HCT116 (cell line): ENCODE measurements around the gene SMURF1. TPM values are rescaled to one million over a fixed set of nuclear protein-coding genes. Genes with fewer than 3 reads are reported as not detected.
A peak's percentile ranks its signal among the peaks of the same experiment; 100 is the strongest.

Source experiments
- ATAC-seq: fragments of 200-7000 bp; cut with Tn5 transposase; 2 replicates; pipeline ENCODE4 v1.9.1; 2020; ENCODE audit warnings: mild to moderate bottlenecking, moderate library complexity
- BruUV-seq: library from RNA; stranded (reverse); fragments of 400-500 nt; replicated peaks from 2 replicates; lab custom pipeline; 2021; lab: Mats Ljungman, UMichigan
- CTCF ChIA-PET: fragments of 300-600 bp; sonication (Branson Sonifier 250); formaldehyde crosslinking; loops from one replicate; lab custom pipeline; 2021; ENCODE audit warnings: antibody characterized with exemption; lab: Charles Lee
- POLR2A ChIA-PET: fragments of 300-600, 350-600 bp; sonication (Branson Sonifier 250); formaldehyde crosslinking; loops from one replicate; lab custom pipeline; 2021; ENCODE audit warnings: antibody characterized with exemption; lab: Charles Lee
- RAD21 ChIA-PET, 2 experiments: fragments of 300-600 bp; sonication (Branson Sonifier 250); formaldehyde crosslinking; loops; one replicate each; lab custom pipeline; 2023; ENCODE audit warnings: low total read pairs in 2 of 2; ENCODE audit not compliant: uncharacterized antibody in 2 of 2, unreplicated experiment in 2 of 2, low non-redundant PET in 1 of 2; lab: Charles Lee
- DNase-seq: peaks from one replicate; pipeline ENCODE4 v3.0.0-alpha.2; 2010; ENCODE audit warnings: low read depth, low spot score
- H2AFZ ChIP-seq: fragments of 200-600 bp; shearing (Covaris generic), sonication (generic); 2 replicates; pipeline ENCODE4 v1.6.1; 2017; ENCODE audit warnings: low read depth, mixed run types, mixed read lengths, antibody characterized with exemption, low read length; ENCODE audit not compliant: poor library complexity, severe bottlenecking
- H3K27ac ChIP-seq: 2 replicates; pipeline ENCODE4 v1.5.1; 2012; ENCODE audit warnings: low read depth, low read length
- H3K27me3 ChIP-seq: fragments of 200-600 bp; sonication (generic); 2 replicates; pipeline ENCODE4 v1.6.1; 2016; ENCODE audit warnings: mixed run types, low read length, mixed read lengths; ENCODE audit not compliant: insufficient read depth
- H3K36me3 ChIP-seq, 2 experiments: fragments of 200-500 bp in 1 of 2; fragments of 200-600 bp in 1 of 2; sonication (Bioruptor generic) in 1 of 2; sonication (generic) in 1 of 2; 2 replicates each; pipeline versions ENCODE4 v1.5.1 to v1.6.1; 2014 to 2016; ENCODE audit warnings: low read length in 2 of 2, inconsistent platforms in 1 of 2, mixed read lengths in 1 of 2, mixed run types in 1 of 2; ENCODE audit not compliant: insufficient read depth in 2 of 2, control insufficient read depth in 1 of 2
- H3K4me1 ChIP-seq, 2 experiments: fragments of 200-600 bp in 1 of 2; sonication (generic) in 1 of 2; 2 replicates each; pipeline versions ENCODE4 v1.5.1 to v1.6.1; 2012 to 2017; ENCODE audit warnings: low read length in 2 of 2, inconsistent platforms in 1 of 2, mild to moderate bottlenecking in 1 of 2, mixed read lengths in 1 of 2, mixed run types in 1 of 2, moderate library complexity in 1 of 2; ENCODE audit not compliant: insufficient read depth in 2 of 2, control insufficient read depth in 1 of 2
- H3K4me2 ChIP-seq: fragments of 200-600 bp; sonication (generic); 2 replicates; pipeline ENCODE4 v1.6.1; 2017; ENCODE audit warnings: mixed run types, low read length, mixed read lengths
- H3K4me3 ChIP-seq, 2 experiments: fragments of 200-600 bp in 1 of 2; sonication (generic) in 1 of 2; replicated peaks in 1 of 2; 2 replicates each; pipeline ENCODE4 v1.5.1; 2011 to 2016; ENCODE audit warnings: low read length in 2 of 2, control low read depth in 1 of 2, low read depth in 1 of 2, mild to moderate bottlenecking in 1 of 2, mixed read lengths in 1 of 2, mixed run types in 1 of 2
- H3K79me2 ChIP-seq: fragments of 200-600 bp; sonication (generic); 2 replicates; pipeline ENCODE4 v1.6.1; 2017; ENCODE audit warnings: mild to moderate bottlenecking, mixed run types, low read length, moderate library complexity, mixed read lengths; ENCODE audit not compliant: insufficient read depth
- H3K9ac ChIP-seq: fragments of 200-600 bp; sonication (generic); 2 replicates; pipeline ENCODE4 v1.6.1; 2016; ENCODE audit warnings: low read length, mixed read lengths
- H3K9me2 ChIP-seq: fragments of 200-600 bp; sonication (generic), shearing (Covaris generic); 2 replicates; pipeline ENCODE4 v1.6.1; 2017; ENCODE audit warnings: mixed run types, mild to moderate bottlenecking, moderate library complexity; ENCODE audit not compliant: insufficient read depth
- H3K9me3 ChIP-seq, 2 experiments: fragments of 200-500 bp in 1 of 2; fragments of 200-600 bp in 1 of 2; sonication (Bioruptor generic) in 1 of 2; sonication (generic) in 1 of 2; 2 replicates each; pipeline ENCODE4 v1.6.1; 2014 to 2017; ENCODE audit warnings: low read length in 2 of 2, mixed read lengths in 2 of 2, inconsistent platforms in 1 of 2, low read depth in 1 of 2, mild to moderate bottlenecking in 1 of 2, mixed run types in 1 of 2, moderate library complexity in 1 of 2; ENCODE audit not compliant: control insufficient read depth in 1 of 2, insufficient read depth in 1 of 2
- H4K20me1 ChIP-seq: fragments of 200-600 bp; sonication (generic), shearing (Covaris generic); 2 replicates; pipeline ENCODE4 v1.6.1; 2017; ENCODE audit warnings: mixed run types, mild to moderate bottlenecking, moderate library complexity; ENCODE audit not compliant: insufficient read depth
- ATF3 ChIP-seq: IDR thresholded peaks from 2 replicates; pipeline ENCODE4 v1.6.1; 2012
- CBX3 ChIP-seq: IDR thresholded peaks from 2 replicates; pipeline ENCODE4 v1.6.1; 2012; ENCODE audit warnings: low read depth
- ELF1 ChIP-seq: IDR thresholded peaks from 2 replicates; pipeline ENCODE4 v1.6.1; 2012; ENCODE audit warnings: low read depth, borderline replicate concordance
- EZH2 ChIP-seq: fragments of 200-600 bp; sonication (generic); IDR thresholded peaks from 2 replicates; pipeline ENCODE4 v1.6.1; 2017; ENCODE audit warnings: antibody characterized with exemption, mixed run types
- EZH2phosphoT487 ChIP-seq: fragments of 200-600 bp; IDR thresholded peaks from 2 replicates; pipeline ENCODE4 v1.6.1; 2018; ENCODE audit warnings: antibody characterized with exemption, borderline replicate concordance
- MAX ChIP-seq: IDR thresholded peaks from 2 replicates; pipeline ENCODE4 v1.6.1; 2012
- POLR2A ChIP-seq: IDR thresholded peaks from 2 replicates; pipeline ENCODE4 v1.7.0; 2011; ENCODE audit warnings: borderline replicate concordance; ENCODE audit not compliant: insufficient read depth, insufficient read length; ENCODE audit errors: extremely low read depth
- RAD21 ChIP-seq: IDR thresholded peaks from 2 replicates; pipeline ENCODE4 v1.6.1; 2012; ENCODE audit warnings: low read depth, mild to moderate bottlenecking
- SP1 ChIP-seq: IDR thresholded peaks from 2 replicates; pipeline ENCODE4 v1.6.1; 2012; ENCODE audit warnings: low read depth
- SRF ChIP-seq: IDR thresholded peaks from 2 replicates; pipeline ENCODE4 v1.6.1; 2012; ENCODE audit warnings: low read depth
- TCF7L2 ChIP-seq: IDR thresholded peaks from 2 replicates; pipeline ENCODE4 v1.7.0; 2011; ENCODE audit warnings: borderline replicate concordance, inconsistent platforms; ENCODE audit not compliant: insufficient read depth, insufficient read length; ENCODE audit errors: extremely low read depth
- ZFX ChIP-seq: fragments of 450-650 bp; IDR thresholded peaks from 2 replicates; pipeline ENCODE4 v1.6.1; 2017
- ZNF274 ChIP-seq: fragments of 200-500 bp; sonication (Bioruptor generic); IDR thresholded peaks from 2 replicates; pipeline ENCODE4 v1.6.1; 2014; ENCODE audit warnings: mild to moderate bottlenecking, low read depth, low read length, inconsistent platforms
- intact Hi-C: fragments of 100-400 bp; cut with micrococcal nuclease; formaldehyde crosslinking; loops from 2 replicates; pipeline ENCODE4 v1.10.0; 2022
- total RNA-seq: library from RNA; stranded (reverse); gene quantifications from one replicate; pipeline ENCODE4 v1.2.1, GENCODE V29; 2021; ENCODE audit not compliant: unreplicated experiment
- TF ChIP-seq, protein P1 (sequence below): IDR thresholded peaks from 2 replicates; pipeline ENCODE4 v1.6.1; 2011; ENCODE audit warnings: mild to moderate bottlenecking, low read length, moderate library complexity; ENCODE audit not compliant: insufficient replicate concordance; ENCODE audit errors: extremely low read depth

Gene SMURF1
- total RNA-seq, 1 experiment from 2014 or later = 24.6 TPM

- BruUV-seq = TSS peak; percentile 9
These were observed 114.2 kb downstream of the SMURF1 start for GRCh38 chr7:99029466-99030435.

More at GRCh38 chr7:99029466-99030435, 114.2 kb downstream of the SMURF1 start:
- TF ChIP-seq ATF3 (no peak), ELF1 (no peak), SP1 (no peak), EZH2phosphoT487 (no peak), POLR2A (no peak), SRF (no peak), ZFX (no peak), ZNF274 (no peak), TCF7L2 (no peak), EZH2 (no peak), RAD21 (no peak), MAX (no peak), CBX3 (no peak)
- TF ChIP-seq, protein P1, sequence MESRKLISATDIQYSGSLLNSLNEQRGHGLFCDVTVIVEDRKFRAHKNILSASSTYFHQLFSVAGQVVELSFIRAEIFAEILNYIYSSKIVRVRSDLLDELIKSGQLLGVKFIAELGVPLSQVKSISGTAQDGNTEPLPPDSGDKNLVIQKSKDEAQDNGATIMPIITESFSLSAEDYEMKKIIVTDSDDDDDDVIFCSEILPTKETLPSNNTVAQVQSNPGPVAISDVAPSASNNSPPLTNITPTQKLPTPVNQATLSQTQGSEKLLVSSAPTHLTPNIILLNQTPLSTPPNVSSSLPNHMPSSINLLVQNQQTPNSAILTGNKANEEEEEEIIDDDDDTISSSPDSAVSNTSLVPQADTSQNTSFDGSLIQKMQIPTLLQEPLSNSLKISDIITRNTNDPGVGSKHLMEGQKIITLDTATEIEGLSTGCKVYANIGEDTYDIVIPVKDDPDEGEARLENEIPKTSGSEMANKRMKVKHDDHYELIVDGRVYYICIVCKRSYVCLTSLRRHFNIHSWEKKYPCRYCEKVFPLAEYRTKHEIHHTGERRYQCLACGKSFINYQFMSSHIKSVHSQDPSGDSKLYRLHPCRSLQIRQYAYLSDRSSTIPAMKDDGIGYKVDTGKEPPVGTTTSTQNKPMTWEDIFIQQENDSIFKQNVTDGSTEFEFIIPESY = no peak
- TF ChIP-seq, all 23 proteins: peak for 0
- POLR2A ChIA-PET = no interaction called here
- intact Hi-C loops = no loop called here
- H3K79me2 ChIP-seq = no peaks in the 10 kb centered on the region
- RAD21 ChIA-PET = interaction anchor here in 1 of 2 experiments (0.7 kb wide), 1 partner anchor 157 kb away, joined by 4 read pairs; no protein-coding TSS in a partner anchor
- no peak overlapping the region for H3K9ac ChIP-seq
- no peak for DNase-seq
- H3K4me3 ChIP-seq = no peak overlapping the region
- CTCF ChIA-PET = no interaction called here
- ATAC-seq = no peak
- H4K20me1 ChIP-seq = no peaks in the 10 kb centered on the region
- H3K27ac ChIP-seq = no peak overlapping the region
- H3K36me3 ChIP-seq = peaks cover 19 to 27% of the 10 kb centered on the region in 2 experiments; a peak in 2 of 4 replicates
- H3K4me1 ChIP-seq = no peaks in the 10 kb centered on the region
- no peaks in the 10 kb centered on the region for H3K9me3 ChIP-seq
- no peak overlapping the region for H3K4me2 ChIP-seq
- no peak overlapping the region for H2AFZ ChIP-seq
- no peaks in the 10 kb centered on the region for H3K9me2 ChIP-seq
- no peaks in the 10 kb centered on the region for H3K27me3 ChIP-seq
